LNCaP clone FGC (cell line): Measurements from ENCODE around the gene DCP1A.

Source experiments
- DNase-seq: peaks from one replicate; pipeline ENCODE4 v3.0.0-alpha.2; 2011; ENCODE audit warnings: low read depth
- H3K4me3 ChIP-seq: 2 replicates; pipeline ENCODE4 v1.5.1; 2011; ENCODE audit warnings: mild to moderate bottlenecking, low read depth, low read length, control low read depth
- TF ChIP-seq, protein P1 (sequence below): IDR thresholded peaks from 2 replicates; pipeline ENCODE4 v1.5.1; 2012; ENCODE audit warnings: mild to moderate bottlenecking; ENCODE audit not compliant: control insufficient read depth, insufficient read depth; ENCODE audit errors: extremely low read depth

The DCP1A gene

DNA sequence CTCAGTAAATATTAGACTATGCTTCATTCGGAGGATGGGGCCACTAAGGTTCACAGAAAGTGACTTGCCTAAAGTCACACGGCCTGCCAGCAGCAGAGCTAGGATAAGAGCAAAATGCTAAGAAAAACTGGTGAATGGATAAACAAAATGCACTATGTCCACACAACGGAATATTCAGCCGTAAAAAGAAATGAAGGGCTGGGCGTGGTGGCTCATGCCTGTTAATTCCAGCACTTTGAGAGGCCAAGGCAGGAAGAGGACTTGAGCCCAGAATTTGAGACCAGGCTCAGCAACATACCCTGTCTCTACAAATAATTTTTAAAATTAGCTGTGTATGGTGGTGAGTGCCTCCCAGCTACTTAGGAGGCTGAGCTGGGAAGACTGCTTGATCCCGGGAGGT lies 99.2 kb downstream of the DCP1A start:
- no peak for DNase-seq
- TF ChIP-seq, protein P1, sequence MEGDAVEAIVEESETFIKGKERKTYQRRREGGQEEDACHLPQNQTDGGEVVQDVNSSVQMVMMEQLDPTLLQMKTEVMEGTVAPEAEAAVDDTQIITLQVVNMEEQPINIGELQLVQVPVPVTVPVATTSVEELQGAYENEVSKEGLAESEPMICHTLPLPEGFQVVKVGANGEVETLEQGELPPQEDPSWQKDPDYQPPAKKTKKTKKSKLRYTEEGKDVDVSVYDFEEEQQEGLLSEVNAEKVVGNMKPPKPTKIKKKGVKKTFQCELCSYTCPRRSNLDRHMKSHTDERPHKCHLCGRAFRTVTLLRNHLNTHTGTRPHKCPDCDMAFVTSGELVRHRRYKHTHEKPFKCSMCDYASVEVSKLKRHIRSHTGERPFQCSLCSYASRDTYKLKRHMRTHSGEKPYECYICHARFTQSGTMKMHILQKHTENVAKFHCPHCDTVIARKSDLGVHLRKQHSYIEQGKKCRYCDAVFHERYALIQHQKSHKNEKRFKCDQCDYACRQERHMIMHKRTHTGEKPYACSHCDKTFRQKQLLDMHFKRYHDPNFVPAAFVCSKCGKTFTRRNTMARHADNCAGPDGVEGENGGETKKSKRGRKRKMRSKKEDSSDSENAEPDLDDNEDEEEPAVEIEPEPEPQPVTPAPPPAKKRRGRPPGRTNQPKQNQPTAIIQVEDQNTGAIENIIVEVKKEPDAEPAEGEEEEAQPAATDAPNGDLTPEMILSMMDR: no peak
- H3K4me3 ChIP-seq: no peak overlapping the region

DNA sequence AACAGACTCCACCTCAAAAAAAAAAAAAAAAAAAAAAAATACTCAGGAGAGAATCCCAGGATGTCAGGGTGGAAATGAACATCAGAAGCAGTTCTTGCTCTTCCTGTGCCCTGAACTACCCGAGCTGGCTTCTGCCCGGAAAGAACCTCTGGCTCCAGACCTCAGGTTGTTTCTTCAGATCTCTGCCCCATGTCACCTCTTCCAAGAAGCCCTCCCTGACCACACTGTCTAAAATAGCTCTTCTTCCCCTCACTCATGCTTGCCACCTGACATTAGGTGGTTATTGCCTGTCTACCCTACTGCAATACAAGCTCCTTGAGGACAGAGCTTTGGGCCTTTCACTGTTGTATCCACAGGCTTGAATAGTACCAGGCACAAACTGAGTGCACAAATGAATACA lies 99.7 kb downstream of the DCP1A start:
- no peak for DNase-seq
- H3K4me3 ChIP-seq: no peak overlapping the region
- TF ChIP-seq, protein P1: no peak

DNA sequence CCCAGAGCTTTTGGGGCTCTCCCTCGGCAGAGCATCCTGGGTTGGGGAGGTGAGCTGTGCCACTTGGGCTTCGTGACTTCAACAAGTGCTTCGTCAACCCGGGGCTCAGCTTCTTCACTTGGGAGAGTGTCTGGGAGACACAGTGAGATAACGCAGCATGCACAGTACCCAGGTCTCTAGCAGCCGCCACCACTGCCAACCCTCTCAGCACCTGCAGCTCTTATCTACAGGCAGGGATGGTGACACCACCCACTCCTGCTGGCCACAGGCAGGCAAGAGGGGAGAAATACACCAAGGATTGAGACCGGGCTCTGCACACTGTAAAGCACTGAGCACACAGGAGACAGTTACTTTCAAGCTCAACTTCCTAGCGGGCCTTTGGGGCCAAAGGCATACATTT lies 103.1 kb downstream of the DCP1A start:
- no peak overlapping the region for H3K4me3 ChIP-seq
- no peak for DNase-seq
- TF ChIP-seq, protein P1: no peak

DNA sequence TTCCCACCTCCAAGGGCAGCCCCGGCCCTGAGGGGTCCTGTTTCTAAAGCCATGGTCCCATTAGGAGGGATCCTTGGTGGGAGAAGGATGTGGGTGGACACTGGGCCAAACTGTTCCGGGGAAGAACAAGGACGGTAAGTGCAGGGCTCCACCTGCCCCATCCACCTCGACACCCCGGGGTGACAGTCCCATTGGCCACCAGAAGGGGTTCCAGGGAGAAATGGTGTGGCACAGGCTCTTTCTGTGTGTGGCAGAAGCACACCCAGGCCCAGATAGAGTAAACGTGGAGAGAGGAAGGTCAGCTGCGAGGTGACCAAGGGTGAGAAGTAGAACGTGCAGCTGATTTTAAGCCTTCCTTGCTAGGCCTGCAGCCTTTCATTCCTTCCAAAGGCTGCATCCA lies 103.6 kb downstream of the DCP1A start:
- H3K4me3 ChIP-seq: no peak overlapping the region
- no peak for DNase-seq

DNA sequence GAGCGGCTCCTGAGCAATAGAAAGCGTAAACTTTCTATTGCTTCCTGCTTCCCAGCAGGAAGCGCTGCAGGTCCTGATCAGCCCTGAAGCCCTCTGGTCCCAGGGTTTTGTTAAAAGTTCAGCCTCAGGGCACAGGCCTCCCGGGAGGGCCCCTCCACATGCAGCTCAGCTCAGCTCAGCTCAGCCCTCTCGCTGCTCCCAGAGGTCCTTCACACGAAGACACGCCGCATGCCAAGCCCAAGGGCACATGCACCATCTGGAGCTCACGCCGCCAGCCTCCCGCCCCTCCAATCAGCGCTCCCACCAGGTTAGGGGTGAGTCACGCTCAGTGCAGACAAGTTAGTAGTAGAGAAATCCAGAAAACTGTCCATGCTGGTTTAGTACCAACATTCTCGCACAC lies 104.2 kb downstream of the DCP1A start:
- TF ChIP-seq, protein P1: no peak
- no peak for DNase-seq
- no peak overlapping the region for H3K4me3 ChIP-seq

More for the DNA sequence above, 103.6 kb downstream of the DCP1A start:
- TF ChIP-seq, protein P1: no peak

DNA sequence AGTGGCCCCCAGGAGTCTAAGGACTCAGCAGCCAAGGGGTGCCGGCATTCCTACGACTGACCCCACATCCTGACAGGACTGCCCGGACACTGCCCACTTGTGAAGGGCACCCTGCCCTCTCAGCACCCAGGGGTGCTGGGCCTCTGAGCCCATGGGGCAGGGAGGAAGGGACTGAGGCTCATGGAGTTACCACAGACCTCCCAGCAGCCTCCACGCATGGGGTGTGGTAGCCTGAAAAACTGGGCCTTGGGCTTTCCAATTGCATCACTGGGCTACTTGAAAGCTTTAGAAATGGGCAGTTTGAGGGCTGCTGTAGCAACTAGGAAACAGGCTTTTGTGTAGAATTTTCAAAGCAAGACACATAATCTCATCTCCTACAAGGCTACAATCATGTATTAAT lies 104.7 kb downstream of the DCP1A start:
- H3K4me3 ChIP-seq: no peak overlapping the region
- TF ChIP-seq, protein P1: no peak
- DNase-seq: no peak

DNA sequence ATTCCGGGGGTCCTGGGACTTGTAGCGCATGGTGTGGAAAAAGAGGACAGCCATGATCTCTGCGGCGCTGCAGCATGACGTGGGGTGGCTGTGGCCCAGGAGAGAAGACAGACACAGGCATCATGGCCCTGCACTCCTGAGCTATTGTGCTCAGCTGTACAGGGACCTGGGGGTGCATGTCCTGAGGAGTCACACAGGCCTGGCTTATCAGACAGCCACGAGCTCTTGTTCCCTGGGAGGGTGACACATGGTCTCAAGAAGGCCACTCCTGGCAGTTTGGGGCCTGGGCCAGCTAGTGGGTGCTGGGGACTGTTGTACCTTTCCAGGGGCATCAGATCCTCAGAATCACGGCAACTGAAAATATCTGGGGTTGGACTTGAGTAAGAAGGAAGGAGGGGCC lies 105.2 kb downstream of the DCP1A start:
- H3K4me3 ChIP-seq: no peak overlapping the region
- DNase-seq: no peak
- TF ChIP-seq, protein P1: no peak
